HFFc6 (cell line): Measurements from ENCODE around the gene SIPA1L3. TPM values are rescaled to one million over a fixed set of nuclear protein-coding genes. Genes with fewer than 3 reads are reported as not detected.
A peak's percentile ranks its signal among the peaks of the same experiment; 100 is the strongest.

Experiments used
- DNase-seq: peaks from one replicate; pipeline ENCODE4 v3.0.0-alpha.2; 2018
- H3K27ac Mint-ChIP-seq: 2 replicates; pipeline ENCODE4 v1.8.0; 2020; ENCODE audit warnings: mild to moderate bottlenecking, mixed read lengths
- H3K27me3 Mint-ChIP-seq: 2 replicates; pipeline ENCODE4 v1.8.0; 2021; ENCODE audit warnings: mild to moderate bottlenecking, moderate library complexity, mixed read lengths; ENCODE audit not compliant: insufficient read depth
- H3K36me3 Mint-ChIP-seq: 2 replicates; pipeline ENCODE4 v1.8.0; 2021; ENCODE audit warnings: low read depth, mixed read lengths
- H3K4me1 Mint-ChIP-seq: 2 replicates; pipeline ENCODE4 v1.8.0; 2020; ENCODE audit warnings: low read depth, mixed read lengths
- H3K4me3 Mint-ChIP-seq: 2 replicates; pipeline ENCODE4 v1.8.0; 2020; ENCODE audit warnings: mild to moderate bottlenecking, moderate library complexity, mixed read lengths
- H3K9me3 Mint-ChIP-seq: 2 replicates; pipeline ENCODE4 v1.8.0; 2020; ENCODE audit warnings: mild to moderate bottlenecking, mixed read lengths
- CTCF ChIP-seq: fragments of 200-600 bp; sonication (generic); IDR thresholded peaks from 2 replicates; pipeline ENCODE4 v1.5.0; 2021; ENCODE audit warnings: antibody characterized with exemption, mild to moderate bottlenecking
- total RNA-seq, 6 experiments: library from RNA; stranded (reverse); fragmentation: NEBNext Ultra II Directional; extraction: Animal tissue kit (Norgen Biotek cat#: 25700); gene quantifications; 2 replicates in 1 of 6; 3 replicates in 5 of 6; pipeline ENCODE4 v1.2.3, GENCODE V29; 2021

Gene SIPA1L3
- total RNA-seq, 6 experiments from 2014 or later = 34.0 to 46.7 (median 41.8) TPM

GRCh38 chr19:38012944-38013343, 105.9 kb downstream of the SIPA1L3 start:
- no peak for TF ChIP-seq CTCF
- Mint-ChIP-seq H3K36me3 (peaks cover 19% of the 10 kb centered on the region), H3K4me1 (peaks cover 22% of the 10 kb centered on the region), H3K9me3 (no peaks in the 10 kb centered on the region), H3K27me3 (no peaks in the 10 kb centered on the region), H3K27ac (peak overlapping the region; percentile 24; the same call in 1 of the 2 replicates), H3K4me3 (no peak overlapping the region)
- no peak for DNase-seq

- DNase-seq = no peak
- peaks cover 31% of the 10 kb centered on the region for H3K4me1 Mint-ChIP-seq
- H3K27me3 Mint-ChIP-seq = no peaks in the 10 kb centered on the region
- no peaks in the 10 kb centered on the region for H3K9me3 Mint-ChIP-seq
- no peak overlapping the region for H3K27ac Mint-ChIP-seq
- peaks cover 19% of the 10 kb centered on the region for H3K36me3 Mint-ChIP-seq
- TF ChIP-seq CTCF = no peak
- H3K4me3 Mint-ChIP-seq = no peak overlapping the region
Measured at GRCh38 chr19:38013913-38014580, 107.0 kb downstream of the SIPA1L3 start.

- H3K36me3 Mint-ChIP-seq = peaks cover 8% of the 10 kb centered on the region; the same call in 1 of the 2 replicates
- no peak for TF ChIP-seq CTCF
- H3K4me1 Mint-ChIP-seq = peaks cover 35% of the 10 kb centered on the region
- no peak for DNase-seq
- no peaks in the 10 kb centered on the region for H3K9me3 Mint-ChIP-seq
- no peak overlapping the region for H3K4me3 Mint-ChIP-seq
- H3K27me3 Mint-ChIP-seq = no peaks in the 10 kb centered on the region
- no peak overlapping the region for H3K27ac Mint-ChIP-seq
Measured at GRCh38 chr19:38015216-38015615, 108.2 kb downstream of the SIPA1L3 start.

GRCh38 chr19:38015761-38016160, 108.8 kb downstream of the SIPA1L3 start:
- Mint-ChIP-seq H3K9me3 (no peaks in the 10 kb centered on the region), H3K36me3 (peaks cover 8% of the 10 kb centered on the region; the same call in 1 of the 2 replicates), H3K27me3 (no peaks in the 10 kb centered on the region), H3K4me1 (peaks cover 35% of the 10 kb centered on the region), H3K4me3 (no peak overlapping the region), H3K27ac (no peak overlapping the region)
- no peak for DNase-seq
- TF ChIP-seq CTCF = no peak

GRCh38 chr19:38017401-38018151, 110.6 kb downstream of the SIPA1L3 start:
- Mint-ChIP-seq H3K27ac (peak overlapping the region; percentile 27), H3K4me3 (no peak overlapping the region)
- TF ChIP-seq CTCF = no peak

More at GRCh38 chr19:38017401-38018151, 110.6 kb downstream of the SIPA1L3 start:
- DNase-seq = no peak
- H3K27me3 Mint-ChIP-seq = no peaks in the 10 kb centered on the region
- H3K9me3 Mint-ChIP-seq = no peaks in the 10 kb centered on the region
- peaks cover 43% of the 10 kb centered on the region for H3K4me1 Mint-ChIP-seq
- peaks cover 8% of the 10 kb centered on the region; the same call in 1 of the 2 replicates for H3K36me3 Mint-ChIP-seq
